Measurements from ENCODE around the gene CNDP2. TPM values are rescaled to one million over a fixed set of nuclear protein-coding genes. Genes with fewer than 3 reads are reported as not detected.

CNDP2 gene
- total and polyA plus RNA-seq, 2 of the 13 experiments (the other 11 are each of a cell fraction or from before 2014, with no cell fraction given): 64.7 to 80.8 TPM

DNA sequence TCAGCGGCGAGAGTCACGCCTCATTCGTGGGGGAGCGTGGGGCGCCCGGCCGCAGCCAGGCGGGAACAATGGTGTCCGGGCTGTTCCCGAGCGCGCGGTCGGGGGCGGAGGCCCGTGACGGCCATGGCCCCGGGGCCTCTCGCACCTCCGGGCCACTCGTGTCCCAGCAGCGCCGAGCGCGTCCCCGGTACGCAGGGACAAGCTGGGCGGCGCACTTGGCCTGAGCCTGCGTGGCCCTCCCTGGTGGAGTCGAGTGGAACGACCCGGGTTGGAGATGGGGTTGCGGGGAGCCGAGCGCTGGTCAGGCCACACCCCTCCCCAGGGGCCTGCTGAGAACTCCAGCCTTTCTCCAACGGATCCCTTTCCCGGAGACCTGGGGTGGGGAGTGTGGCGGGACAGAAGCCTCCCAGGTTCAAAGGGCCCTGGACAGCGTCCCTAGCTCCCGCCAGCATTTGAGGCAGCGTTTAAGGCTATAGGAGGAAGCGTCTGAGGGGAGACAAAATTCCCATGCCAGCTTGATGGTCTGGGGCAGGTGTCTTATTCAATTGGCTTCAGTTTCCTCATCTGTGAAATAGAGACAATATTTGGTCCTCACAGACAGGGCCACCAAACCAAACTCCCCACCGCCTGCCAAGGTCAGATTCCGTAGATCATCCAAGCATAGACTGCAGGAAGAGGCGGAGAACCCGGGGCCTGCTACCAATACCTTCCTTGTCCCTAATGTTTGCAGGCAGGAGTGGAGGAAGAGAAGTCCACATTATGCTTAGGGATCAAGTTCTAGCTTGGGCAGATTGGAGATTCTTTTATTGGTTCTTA is 553 bp downstream of the CNDP2 start (continued):
- TF ChIP-seq BHLHE40 (IDR thresholded peaks at IDR 0.05; ENCODE audit: low read length) (no peak), ZNF605 (CRISPR knock-in tag; IDR thresholded peaks at IDR 0.05) (no peak), PITX1 (CRISPR knock-in tag; IDR thresholded peaks at IDR 0.05) (no peak), ZNF451 (CRISPR knock-in tag; IDR thresholded peaks at IDR 0.05) (no peak), MAFG (CRISPR knock-in tag; IDR thresholded peaks at IDR 0.05) (no peak), ZNF263 (CRISPR knock-in tag; IDR thresholded peaks at IDR 0.05) (no peak), ZNF552 (CRISPR knock-in tag; IDR thresholded peaks at IDR 0.05; ENCODE audit: borderline replicate concordance) (no peak), ZSCAN22 (CRISPR knock-in tag; IDR thresholded peaks at IDR 0.05) (no peak), ZNF17 (CRISPR knock-in tag; IDR thresholded peaks at IDR 0.05) (no peak), GTF3A (CRISPR knock-in tag; conservative IDR thresholded peaks at IDR 0.05) (no peak), TAF1 (CRISPR knock-in tag; IDR thresholded peaks at IDR 0.05) (no peak; the same call in none of the 2 replicates), ZNF749 (CRISPR knock-in tag; IDR thresholded peaks at IDR 0.05; ENCODE audit: borderline replicate concordance) (no peak), ZFYVE20 (CRISPR knock-in tag; IDR thresholded peaks at IDR 0.05; ENCODE audit: borderline replicate concordance, low read depth) (peak; percentile 65; the same call in 1 of the 2 replicates), ZFP37 (CRISPR knock-in tag; IDR thresholded peaks at IDR 0.05; ENCODE audit: borderline replicate concordance) (no peak), PPARG (CRISPR knock-in tag; conservative IDR thresholded peaks at IDR 0.05) (no peak), TOE1 (CRISPR knock-in tag; IDR thresholded peaks at IDR 0.05) (no peak), NFKBIZ (CRISPR knock-in tag; IDR thresholded peaks at IDR 0.05) (no peak; the same call in 1 of the 2 replicates)
- TF ChIP-seq, protein P1, sequence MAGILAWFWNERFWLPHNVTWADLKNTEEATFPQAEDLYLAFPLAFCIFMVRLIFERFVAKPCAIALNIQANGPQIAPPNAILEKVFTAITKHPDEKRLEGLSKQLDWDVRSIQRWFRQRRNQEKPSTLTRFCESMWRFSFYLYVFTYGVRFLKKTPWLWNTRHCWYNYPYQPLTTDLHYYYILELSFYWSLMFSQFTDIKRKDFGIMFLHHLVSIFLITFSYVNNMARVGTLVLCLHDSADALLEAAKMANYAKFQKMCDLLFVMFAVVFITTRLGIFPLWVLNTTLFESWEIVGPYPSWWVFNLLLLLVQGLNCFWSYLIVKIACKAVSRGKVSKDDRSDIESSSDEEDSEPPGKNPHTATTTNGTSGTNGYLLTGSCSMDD (CRISPR knock-in tag; IDR thresholded peaks at IDR 0.05): no peak
- TF ChIP-seq, protein P2, sequence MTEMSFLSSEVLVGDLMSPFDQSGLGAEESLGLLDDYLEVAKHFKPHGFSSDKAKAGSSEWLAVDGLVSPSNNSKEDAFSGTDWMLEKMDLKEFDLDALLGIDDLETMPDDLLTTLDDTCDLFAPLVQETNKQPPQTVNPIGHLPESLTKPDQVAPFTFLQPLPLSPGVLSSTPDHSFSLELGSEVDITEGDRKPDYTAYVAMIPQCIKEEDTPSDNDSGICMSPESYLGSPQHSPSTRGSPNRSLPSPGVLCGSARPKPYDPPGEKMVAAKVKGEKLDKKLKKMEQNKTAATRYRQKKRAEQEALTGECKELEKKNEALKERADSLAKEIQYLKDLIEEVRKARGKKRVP (CRISPR knock-in tag; IDR thresholded peaks at IDR 0.05): no peak
- TF ChIP-seq, protein P3, sequence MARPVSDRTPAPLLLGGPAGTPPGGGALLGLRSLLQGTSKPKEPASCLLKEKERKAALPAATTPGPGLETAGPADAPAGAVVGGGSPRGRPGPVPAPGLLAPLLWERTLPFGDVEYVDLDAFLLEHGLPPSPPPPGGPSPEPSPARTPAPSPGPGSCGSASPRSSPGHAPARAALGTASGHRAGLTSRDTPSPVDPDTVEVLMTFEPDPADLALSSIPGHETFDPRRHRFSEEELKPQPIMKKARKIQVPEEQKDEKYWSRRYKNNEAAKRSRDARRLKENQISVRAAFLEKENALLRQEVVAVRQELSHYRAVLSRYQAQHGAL (CRISPR knock-in tag; IDR thresholded peaks at IDR 0.05; ENCODE audit: not compliant biosample characterization): no peak
- TF ChIP-seq, protein P4, sequence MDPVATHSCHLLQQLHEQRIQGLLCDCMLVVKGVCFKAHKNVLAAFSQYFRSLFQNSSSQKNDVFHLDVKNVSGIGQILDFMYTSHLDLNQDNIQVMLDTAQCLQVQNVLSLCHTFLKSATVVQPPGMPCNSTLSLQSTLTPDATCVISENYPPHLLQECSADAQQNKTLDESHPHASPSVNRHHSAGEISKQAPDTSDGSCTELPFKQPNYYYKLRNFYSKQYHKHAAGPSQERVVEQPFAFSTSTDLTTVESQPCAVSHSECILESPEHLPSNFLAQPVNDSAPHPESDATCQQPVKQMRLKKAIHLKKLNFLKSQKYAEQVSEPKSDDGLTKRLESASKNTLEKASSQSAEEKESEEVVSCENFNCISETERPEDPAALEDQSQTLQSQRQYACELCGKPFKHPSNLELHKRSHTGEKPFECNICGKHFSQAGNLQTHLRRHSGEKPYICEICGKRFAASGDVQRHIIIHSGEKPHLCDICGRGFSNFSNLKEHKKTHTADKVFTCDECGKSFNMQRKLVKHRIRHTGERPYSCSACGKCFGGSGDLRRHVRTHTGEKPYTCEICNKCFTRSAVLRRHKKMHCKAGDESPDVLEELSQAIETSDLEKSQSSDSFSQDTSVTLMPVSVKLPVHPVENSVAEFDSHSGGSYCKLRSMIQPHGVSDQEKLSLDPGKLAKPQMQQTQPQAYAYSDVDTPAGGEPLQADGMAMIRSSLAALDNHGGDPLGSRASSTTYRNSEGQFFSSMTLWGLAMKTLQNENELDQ (CRISPR knock-in tag; IDR thresholded peaks at IDR 0.05; ENCODE audit: borderline replicate concordance): no peak

Measured in HepG2 (cell line).